Hepatocyte (in vitro differentiated cells): Measurements from ENCODE around the gene GTSF1L. TPM values are rescaled to one million over a fixed set of nuclear protein-coding genes. Genes with fewer than 3 reads are reported as not detected.

Experiments
- DNase-seq: peaks from one replicate; pipeline ENCODE4 v3.0.0-alpha.2; 2016; ENCODE audit warnings: low spot score
- H2AFZ ChIP-seq: fragments of 200-600 bp; sonication (generic); 2 replicates; pipeline ENCODE4 v1.6.0; 2016; ENCODE audit warnings: antibody characterized with exemption, mild to moderate bottlenecking
- H3K27ac ChIP-seq: fragments of 200-600 bp; sonication (generic); 2 replicates; pipeline ENCODE4 v1.5.1; 2016; ENCODE audit warnings: mild to moderate bottlenecking
- H3K27me3 ChIP-seq: fragments of 200-600 bp; sonication (generic); 2 replicates; pipeline ENCODE4 v1.6.1; 2016
- H3K36me3 ChIP-seq: fragments of 200-600 bp; sonication (generic); replicated peaks from 2 replicates; pipeline ENCODE4 v1.5.1; 2016; ENCODE audit warnings: low read depth; ENCODE audit not compliant: insufficient read depth
- H3K4me1 ChIP-seq: fragments of 200-600 bp; sonication (generic); 2 replicates; pipeline ENCODE4 v1.5.1; 2016; ENCODE audit warnings: mild to moderate bottlenecking, moderate library complexity; ENCODE audit not compliant: insufficient read depth
- H3K4me2 ChIP-seq: fragments of 200-600 bp; sonication (generic); 2 replicates; pipeline ENCODE4 v1.6.0; 2016
- H3K4me3 ChIP-seq: fragments of 200-600 bp; sonication (generic); 2 replicates; pipeline ENCODE4 v1.5.1; 2016; ENCODE audit warnings: mild to moderate bottlenecking
- H3K79me2 ChIP-seq: fragments of 200-600 bp; sonication (generic); 2 replicates; pipeline ENCODE4 v1.6.0; 2017; ENCODE audit warnings: mild to moderate bottlenecking
- H3K9me2 ChIP-seq: fragments of 200-600 bp; sonication (generic); replicated peaks from 2 replicates; pipeline ENCODE4 v1.6.0; 2017; ENCODE audit warnings: mild to moderate bottlenecking; ENCODE audit not compliant: insufficient read depth
- H3K9me3 ChIP-seq: fragments of 200-600 bp; sonication (generic); 2 replicates; pipeline ENCODE4 v1.5.1; 2016; ENCODE audit warnings: low read depth, mild to moderate bottlenecking
- H4K20me1 ChIP-seq: fragments of 200-600 bp; sonication (generic); 2 replicates; pipeline ENCODE4 v1.6.0; 2016; ENCODE audit warnings: mild to moderate bottlenecking; ENCODE audit not compliant: insufficient read depth, poor library complexity, severe bottlenecking
- EZH2 ChIP-seq: fragments of 200-600 bp; sonication (generic); IDR thresholded peaks from 2 replicates; pipeline ENCODE4 v1.6.1; 2016; ENCODE audit warnings: antibody characterized with exemption, mild to moderate bottlenecking, borderline replicate concordance
- EZH2phosphoT487 ChIP-seq: fragments of 200-600 bp; sonication (generic); IDR thresholded peaks from one replicate; pipeline ENCODE4 v1.6.1; 2018; ENCODE audit warnings: antibody characterized with exemption, mild to moderate bottlenecking, low read depth, moderate library complexity; ENCODE audit not compliant: unreplicated experiment, severe bottlenecking
- WGBS: methylation state at CpG from one replicate; pipeline ENCODE4 v1.1.6; 2016; ENCODE audit warnings: low lambda C conversion rate; ENCODE audit errors: missing lambda C conversion rate; 5-methylcytosine and 5-hydroxymethylcytosine counted together
- polyA plus RNA-seq: library from polyadenylated mRNA; unstranded; fragments of >200 nt; fragmentation: Nextera tagmentation; extraction: Ambion mirVana; gene quantifications from 2 replicates; pipeline ENCODE4 v1.2.1, GENCODE V29; 2016
- total RNA-seq: library from RNA; depleted of rRNA; stranded (reverse); fragments of >200 nt; gene quantifications from 2 replicates; pipeline ENCODE4 v1.2.3, GENCODE V29; 2014
- TF ChIP-seq, protein P1 (sequence below): fragments of 200-600 bp; sonication (generic); IDR thresholded peaks from 2 replicates; pipeline ENCODE4 v1.5.1; 2016; ENCODE audit warnings: antibody characterized with exemption, mild to moderate bottlenecking; ENCODE audit not compliant: poor library complexity

GTSF1L gene
- total and polyA plus RNA-seq, 2 experiments from 2014 or later = not detected

DNA sequence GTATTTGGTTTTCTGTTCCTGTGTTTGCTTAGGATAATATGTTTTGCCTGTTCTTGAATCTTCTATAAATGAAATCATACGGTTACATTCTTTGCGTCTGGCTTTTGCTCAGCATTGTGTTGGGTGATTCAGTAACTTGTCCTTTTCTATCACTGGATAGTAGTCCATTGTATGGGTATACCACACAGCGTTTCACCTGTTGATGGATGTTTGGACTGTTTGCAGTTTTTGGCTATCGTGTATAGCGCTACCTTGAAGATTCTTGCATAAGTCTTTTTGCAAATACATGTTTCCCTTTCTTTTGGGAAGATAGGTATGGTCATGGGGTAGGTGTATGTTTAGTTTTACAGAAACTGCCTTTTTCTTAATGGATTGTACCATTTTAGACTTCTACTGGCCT is 50.4 kb downstream of the GTSF1L start:
- no peaks in the 10 kb centered on the region for H3K9me2 ChIP-seq
- no peak for TF ChIP-seq EZH2phosphoT487
- TF ChIP-seq, protein P1, sequence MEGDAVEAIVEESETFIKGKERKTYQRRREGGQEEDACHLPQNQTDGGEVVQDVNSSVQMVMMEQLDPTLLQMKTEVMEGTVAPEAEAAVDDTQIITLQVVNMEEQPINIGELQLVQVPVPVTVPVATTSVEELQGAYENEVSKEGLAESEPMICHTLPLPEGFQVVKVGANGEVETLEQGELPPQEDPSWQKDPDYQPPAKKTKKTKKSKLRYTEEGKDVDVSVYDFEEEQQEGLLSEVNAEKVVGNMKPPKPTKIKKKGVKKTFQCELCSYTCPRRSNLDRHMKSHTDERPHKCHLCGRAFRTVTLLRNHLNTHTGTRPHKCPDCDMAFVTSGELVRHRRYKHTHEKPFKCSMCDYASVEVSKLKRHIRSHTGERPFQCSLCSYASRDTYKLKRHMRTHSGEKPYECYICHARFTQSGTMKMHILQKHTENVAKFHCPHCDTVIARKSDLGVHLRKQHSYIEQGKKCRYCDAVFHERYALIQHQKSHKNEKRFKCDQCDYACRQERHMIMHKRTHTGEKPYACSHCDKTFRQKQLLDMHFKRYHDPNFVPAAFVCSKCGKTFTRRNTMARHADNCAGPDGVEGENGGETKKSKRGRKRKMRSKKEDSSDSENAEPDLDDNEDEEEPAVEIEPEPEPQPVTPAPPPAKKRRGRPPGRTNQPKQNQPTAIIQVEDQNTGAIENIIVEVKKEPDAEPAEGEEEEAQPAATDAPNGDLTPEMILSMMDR = no peak
- no peak for TF ChIP-seq EZH2
- DNase-seq = no peak
- H3K36me3 ChIP-seq = no peaks in the 10 kb centered on the region
- H4K20me1 ChIP-seq = no peaks in the 10 kb centered on the region
- H3K4me2 ChIP-seq = no peak overlapping the region
- no peaks in the 10 kb centered on the region for H3K4me1 ChIP-seq
- peaks cover 3% of the 10 kb centered on the region for H3K79me2 ChIP-seq
- no peak overlapping the region for H2AFZ ChIP-seq
- H3K4me3 ChIP-seq = no peak overlapping the region
- H3K9me3 ChIP-seq = no peaks in the 10 kb centered on the region
- no peak overlapping the region for H3K27ac ChIP-seq
- WGBS = 88% methylated on average over 5 of the region's 5 CpGs
- H3K27me3 ChIP-seq = no peaks in the 10 kb centered on the region

Other genes starting within 250 kb of the GTSF1L start
- 6.2 and 7.9 TPM in 2 replicates for gene L3MBTL1, start 219.3 kb downstream of the GTSF1L start, total RNA-seq
- 7.5 and 14.6 TPM in 2 replicates for gene L3MBTL1, start 219.3 kb downstream of the GTSF1L start, polyA plus RNA-seq
- gene SGK2, start 168.0 kb downstream of the GTSF1L start, total RNA-seq = 20.6 and 21.2 TPM in 2 replicates
- gene SGK2, start 168.0 kb downstream of the GTSF1L start, polyA plus RNA-seq = 8.8 and 12.5 TPM in 2 replicates
- 38.2 and 39.8 TPM in 2 replicates for gene IFT52, start 136.1 kb downstream of the GTSF1L start, total RNA-seq
- 21.8 and 26.3 TPM in 2 replicates for gene IFT52, start 136.1 kb downstream of the GTSF1L start, polyA plus RNA-seq
- 2.4 and 3.5 TPM in 2 replicates for gene MYBL2, start 59.9 kb downstream of the GTSF1L start, total RNA-seq
- gene MYBL2, start 59.9 kb downstream of the GTSF1L start, polyA plus RNA-seq = 13.8 and 19.4 TPM in 2 replicates
- 0.87 and 2.8 TPM in 2 replicates for gene TOX2, start 187.8 kb upstream of the GTSF1L start, total RNA-seq
- gene TOX2, start 187.8 kb upstream of the GTSF1L start, polyA plus RNA-seq = 12.1 and 13.4 TPM in 2 replicates